Muscle layer of duodenum (tissue), 2 donors: Measurements from ENCODE around the gene STARD10.
"Not testable (repeated sequence)": the region's sequence is repeated elsewhere in the genome, so short reads cannot be mapped to it uniquely, and the experiment has no call there.

Experiments used
- H3K27ac ChIP-seq: one replicate; pipeline ENCODE4 v1.7.0; 2013; ENCODE audit warnings: mild to moderate bottlenecking, low read length
- H3K27me3 ChIP-seq: one replicate; pipeline ENCODE4 v1.7.0; 2013; ENCODE audit warnings: low read depth, mild to moderate bottlenecking, control low read depth, low read length
- H3K36me3 ChIP-seq, 2 donors: one replicate each; pipeline ENCODE4 v1.7.0; 2013; ENCODE audit warnings: low read length in 2 of 2, control low read depth in 1 of 2, mild to moderate bottlenecking in 1 of 2; ENCODE audit not compliant: insufficient read depth in 2 of 2, control insufficient read depth in 1 of 2
- H3K4me1 ChIP-seq, 2 donors: one replicate each; pipeline ENCODE4 v1.7.0; 2013; ENCODE audit warnings: low read length in 2 of 2, mild to moderate bottlenecking in 2 of 2, control low read depth in 1 of 2, moderate library complexity in 1 of 2; ENCODE audit not compliant: insufficient read depth in 2 of 2, control insufficient read depth in 1 of 2
- H3K4me3 ChIP-seq, 2 donors: one replicate each; pipeline ENCODE4 v1.7.0; 2013; ENCODE audit warnings: low read length in 2 of 2, low read depth in 1 of 2, mild to moderate bottlenecking in 1 of 2
- H3K9me3 ChIP-seq, 2 donors: one replicate each; pipeline ENCODE4 v1.7.0; 2013; ENCODE audit warnings: low read length in 2 of 2, control low read depth in 1 of 2, mild to moderate bottlenecking in 1 of 2; ENCODE audit not compliant: control insufficient read depth in 1 of 2
- donor health status: healthy.

The STARD10 gene

DNA sequence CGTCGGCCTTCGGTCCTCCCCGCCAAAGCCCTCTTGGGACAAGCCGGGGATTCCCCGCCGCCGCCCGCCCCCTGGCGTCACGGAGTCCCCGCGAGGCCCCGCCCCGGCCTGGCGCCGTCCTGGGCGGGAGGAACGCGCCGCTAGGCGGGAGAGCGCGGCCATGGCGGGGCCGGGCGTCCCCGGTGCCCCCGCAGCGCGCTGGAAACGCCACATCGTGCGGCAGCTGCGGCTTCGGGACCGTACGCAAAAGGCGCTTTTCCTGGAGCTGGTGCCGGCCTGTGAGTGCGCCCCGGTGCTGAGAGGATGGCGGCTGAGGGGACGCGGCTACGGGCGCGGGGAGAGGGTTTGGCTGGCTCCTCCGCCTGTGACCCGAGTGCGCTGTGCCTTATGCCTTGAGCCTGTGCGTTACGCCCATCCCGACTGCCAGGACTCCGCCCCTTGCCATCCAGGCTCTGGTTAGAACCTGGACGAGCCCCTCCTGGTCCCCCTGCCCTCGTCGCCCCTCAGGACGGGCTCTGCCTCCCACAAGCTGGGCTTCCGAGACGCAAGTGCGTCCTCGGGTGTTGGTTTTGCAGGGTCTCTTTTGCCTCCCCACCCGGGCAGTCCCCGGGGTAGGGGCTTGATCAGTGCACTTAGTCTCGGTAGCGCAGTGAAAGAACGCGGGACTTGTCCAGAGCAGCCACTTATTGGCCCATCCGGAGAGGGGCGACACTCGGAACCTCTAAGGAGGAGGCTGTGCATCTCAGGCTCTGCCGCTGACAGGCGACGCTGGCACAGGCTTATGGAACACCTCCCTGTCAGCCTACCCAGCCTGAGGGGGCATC, 20.7 kb upstream of the STARD10 start, which contains the start of gene ATG16L2:
Gene ATG16L2, plus strand, starts transcription at position 126 of the 824 bp plus-strand sequence. Its CDS starts 35 bp downstream, at position 161.
- no peaks in the 10 kb centered on the region for H3K9me3 ChIP-seq
- H3K36me3 ChIP-seq = peaks cover 10 to 21% of the 10 kb centered on the region in 2 donors
- peak within 1 kb of the TSS; percentile 94 to 99 for H3K4me3 ChIP-seq
- H3K4me1 ChIP-seq = peaks cover 9 to 39% of the 10 kb centered on the region in 2 donors
- H3K27me3 ChIP-seq = no peaks in the 10 kb centered on the region
- peak within 1 kb of the TSS; percentile 80 for H3K27ac ChIP-seq

GRCh38 chr11:72813740-72814285, 20.0 kb upstream of the STARD10 start:
- Histone ChIP-seq H3K27me3 (no peaks in the 10 kb centered on the region), H3K36me3 (peaks cover 10 to 25% of the 10 kb centered on the region in 2 donors), H3K9me3 (no peaks in the 10 kb centered on the region), H3K4me3 (peak overlapping the region; percentile 94 to 99), H3K27ac (peak overlapping the region; percentile 80), H3K4me1 (peaks cover 9 to 39% of the 10 kb centered on the region in 2 donors)

- H3K9me3 ChIP-seq = no peaks in the 10 kb centered on the region
- H3K4me3 ChIP-seq = peak overlapping the region; percentile 94 to 99
- H3K27ac ChIP-seq = peak overlapping the region; percentile 80
- peaks cover 9 to 39% of the 10 kb centered on the region in 2 donors for H3K4me1 ChIP-seq
- peaks cover 5 to 25% of the 10 kb centered on the region in 2 donors for H3K36me3 ChIP-seq
- H3K27me3 ChIP-seq = no peaks in the 10 kb centered on the region
Measured at GRCh38 chr11:72812967-72813739, 19.3 kb upstream of the STARD10 start.

DNA sequence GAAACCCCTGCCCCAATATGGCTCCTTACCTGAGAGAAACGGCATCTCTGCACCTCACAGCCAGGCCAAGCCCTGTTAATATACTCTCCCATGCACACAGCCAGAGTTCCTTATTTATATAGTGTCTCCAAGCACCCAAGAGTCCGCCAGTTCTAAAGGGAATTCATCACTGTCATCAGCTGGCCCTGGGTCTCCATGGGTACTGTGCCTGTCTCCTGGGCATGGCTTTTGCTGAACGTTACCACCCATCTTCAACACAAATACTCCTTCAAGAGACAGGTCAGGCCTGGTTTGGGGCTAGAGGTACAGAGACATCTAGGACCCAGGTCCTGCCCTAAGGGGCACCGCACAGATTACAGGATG, 18.7 kb upstream of the STARD10 start:
- H3K27me3 ChIP-seq = no peaks in the 10 kb centered on the region
- peak overlapping the region; percentile 94 to 99 for H3K4me3 ChIP-seq
- no peaks in the 10 kb centered on the region for H3K9me3 ChIP-seq
- peaks cover 9 to 39% of the 10 kb centered on the region in 2 donors for H3K4me1 ChIP-seq
- H3K36me3 ChIP-seq = peaks cover 5 to 21% of the 10 kb centered on the region in 2 donors
- peak overlapping the region; percentile 80 for H3K27ac ChIP-seq

DNA sequence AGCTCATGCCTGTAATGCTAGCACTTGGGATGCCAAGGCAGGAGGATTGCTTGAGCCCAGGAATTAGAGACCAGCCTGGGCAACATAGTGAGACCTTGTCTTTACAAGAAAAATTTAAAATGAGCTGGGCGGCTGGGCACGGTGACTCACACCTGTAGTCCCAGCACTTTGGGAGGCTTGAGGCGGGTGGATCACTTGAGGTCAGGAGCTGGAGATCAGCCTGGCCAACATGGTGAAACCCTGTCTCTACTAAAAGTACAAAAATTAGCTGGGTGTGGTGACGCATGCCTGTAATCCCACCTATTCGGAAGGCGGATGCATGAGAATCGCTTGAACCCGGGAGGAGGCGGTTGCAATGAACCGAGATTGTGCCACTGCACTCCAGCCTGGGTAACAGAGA, 17.8 kb upstream of the STARD10 start:
- H3K4me1 ChIP-seq = peaks cover 9 to 37% of the 10 kb centered on the region in 2 donors
- not testable (repeated sequence) for H3K9me3 ChIP-seq, H3K4me3 ChIP-seq, H3K27me3 ChIP-seq, H3K27ac ChIP-seq
- H3K36me3 ChIP-seq = peaks cover 5 to 19% of the 10 kb centered on the region in 2 donors

DNA sequence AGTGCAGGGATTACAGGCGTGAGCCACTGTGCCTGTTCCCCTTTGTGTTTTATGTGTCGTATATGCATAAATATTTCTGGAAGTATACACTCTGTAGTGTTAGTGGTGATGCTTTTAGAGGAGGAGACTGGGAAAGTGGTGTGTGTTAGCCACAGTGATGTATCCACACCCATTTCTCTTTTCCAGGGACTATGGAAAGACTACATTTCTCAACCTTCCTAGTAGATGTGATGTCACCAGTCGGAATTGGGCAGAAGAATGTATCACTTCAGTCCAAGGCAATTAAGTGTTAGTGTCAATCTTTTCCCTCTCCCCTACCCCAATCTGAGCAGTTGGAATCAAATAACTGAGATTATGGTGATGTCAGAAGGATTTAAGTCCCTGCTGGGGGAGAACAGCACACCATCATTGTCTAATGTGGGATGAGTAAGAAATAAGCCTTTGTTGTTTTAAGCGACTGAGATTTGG, 14.5 kb upstream of the STARD10 start:
- H3K27ac ChIP-seq = no peak overlapping the region

DNA sequence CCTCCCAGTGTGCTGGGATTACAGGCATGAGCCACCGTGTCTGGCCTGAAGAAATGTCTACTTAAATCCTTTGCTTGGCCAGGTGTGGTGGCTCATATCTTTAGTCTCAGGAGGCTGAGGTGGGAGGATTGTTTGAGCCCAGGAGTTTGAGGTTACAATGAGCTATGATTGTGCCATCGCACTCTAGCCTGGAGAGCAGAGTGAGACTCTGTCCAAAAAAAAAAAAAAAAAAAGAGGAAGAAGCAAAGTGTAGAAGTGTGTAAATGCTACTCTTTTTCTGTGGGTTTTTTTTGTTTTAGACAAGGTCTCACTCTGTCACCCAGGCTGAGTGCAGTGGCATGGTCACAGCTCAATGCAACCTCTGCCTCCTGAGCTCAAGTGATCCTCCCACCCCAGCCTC, 13.9 kb upstream of the STARD10 start:
- no peaks in the 10 kb centered on the region for H3K9me3 ChIP-seq
- no peak overlapping the region for H3K4me3 ChIP-seq
- no peak overlapping the region for H3K27ac ChIP-seq

More for the DNA sequence above, 14.5 kb upstream of the STARD10 start:
- Histone ChIP-seq H3K9me3 (no peaks in the 10 kb centered on the region), H3K36me3 (peaks cover 5 to 15% of the 10 kb centered on the region in 2 donors), H3K4me1 (peaks cover 7 to 11% of the 10 kb centered on the region in 2 donors), H3K4me3 (no peak overlapping the region), H3K27me3 (no peaks in the 10 kb centered on the region)

DNA sequence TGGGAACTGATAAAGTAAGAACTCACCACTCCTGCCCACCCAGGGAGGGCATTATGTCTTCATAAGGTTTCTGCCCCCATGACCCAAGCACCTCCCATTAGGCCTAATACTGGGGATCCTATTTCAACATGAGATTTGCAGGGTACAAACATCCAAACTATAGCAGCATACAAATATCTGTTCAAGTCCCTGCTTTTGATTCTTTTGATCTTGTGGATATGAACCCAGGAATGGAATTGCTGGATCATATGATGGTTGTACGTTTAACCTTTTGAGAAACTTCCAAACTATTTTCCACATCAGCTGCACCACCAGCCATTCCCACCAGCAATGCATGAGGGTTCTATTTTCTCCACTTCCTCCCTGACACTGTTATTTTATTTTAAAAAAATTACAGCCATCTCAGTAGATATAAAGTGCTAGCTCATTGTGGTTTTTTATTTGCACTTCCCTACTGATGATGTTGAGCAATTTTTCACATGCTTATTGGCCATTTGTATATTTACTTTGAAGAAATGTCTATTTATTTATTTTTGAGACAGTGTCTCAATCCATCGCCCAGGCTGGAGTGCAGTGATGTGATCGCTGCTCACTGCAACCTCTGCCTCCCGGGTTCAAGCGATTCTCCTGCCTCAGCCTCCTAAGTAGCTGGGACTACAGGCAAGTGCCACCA, 13.3 kb upstream of the STARD10 start:
- Histone ChIP-seq H3K4me1 (no peaks in the 10 kb centered on the region), H3K36me3 (peaks cover 5 to 15% of the 10 kb centered on the region in 2 donors), H3K27ac (no peak overlapping the region), H3K9me3 (no peaks in the 10 kb centered on the region), H3K27me3 (no peaks in the 10 kb centered on the region), H3K4me3 (no peak overlapping the region)

More for the DNA sequence above, 13.9 kb upstream of the STARD10 start:
- Histone ChIP-seq H3K27me3 (no peaks in the 10 kb centered on the region), H3K4me1 (peaks cover 5% of the 10 kb centered on the region in 2 donors), H3K36me3 (peaks cover 5 to 15% of the 10 kb centered on the region in 2 donors)

- not testable (repeated sequence) for H3K9me3 ChIP-seq, H3K27me3 ChIP-seq, H3K4me1 ChIP-seq, H3K27ac ChIP-seq, H3K4me3 ChIP-seq
- H3K36me3 ChIP-seq = peaks cover 5 to 15% of the 10 kb centered on the region in 2 donors
Measured at GRCh38 chr11:72806378-72806777, 12.5 kb upstream of the STARD10 start.

GRCh38 chr11:72805216-72805615, 11.4 kb upstream of the STARD10 start:
- H3K4me1 ChIP-seq = no peaks in the 10 kb centered on the region
- H3K9me3 ChIP-seq = no peaks in the 10 kb centered on the region
- H3K4me3 ChIP-seq = no peak overlapping the region
- peaks cover 5 to 15% of the 10 kb centered on the region in 2 donors for H3K36me3 ChIP-seq
- no peak overlapping the region for H3K27ac ChIP-seq
- H3K27me3 ChIP-seq = no peaks in the 10 kb centered on the region
